MCF 10A (cell line): Measurements from ENCODE around the gene ESR1. TPM values are rescaled to one million over a fixed set of nuclear protein-coding genes. Genes with fewer than 3 reads are reported as not detected.
A peak's percentile ranks its signal among the peaks of the same experiment; 100 is the strongest.
"Not testable (repeated sequence)": the region's sequence is repeated elsewhere in the genome, so short reads cannot be mapped to it uniquely, and the experiment has no call there.

ENCODE experiments used
- BruUV-seq: library from RNA; stranded (reverse); fragments of 400-500 nt; replicated peaks from 2 replicates; lab custom pipeline; 2021; lab: Mats Ljungman, UMichigan
- CTCF ChIA-PET: fragments of 300-600 bp; sonication (Branson Sonifier 250); formaldehyde crosslinking; extraction: SDS; loops from one replicate; lab custom pipeline; 2021; ENCODE audit warnings: antibody characterized with exemption, inconsistent platforms; lab: Yijun Ruan, JAX
- POLR2A ChIA-PET: fragments of 300-600, 350-650 bp; sonication (Branson Sonifier 250); formaldehyde crosslinking; extraction: SDS; loops from one replicate; lab custom pipeline; 2020; ENCODE audit warnings: antibody characterized with exemption, inconsistent platforms; lab: Yijun Ruan, JAX
- DNase-seq: peaks from one replicate; pipeline ENCODE4 v3.0.0-alpha.2; 2018; ENCODE audit not compliant: unreplicated experiment
- H3K27ac Mint-ChIP-seq: one replicate; pipeline ENCODE4 v1.8.0; 2022; ENCODE audit warnings: mild to moderate bottlenecking, low read depth, mixed read lengths; ENCODE audit not compliant: unreplicated experiment
- H3K27me3 Mint-ChIP-seq: one replicate; pipeline ENCODE4 v1.8.0; 2022; ENCODE audit warnings: mixed read lengths; ENCODE audit not compliant: insufficient read depth, unreplicated experiment
- H3K36me3 Mint-ChIP-seq: one replicate; pipeline ENCODE4 v1.8.0; 2022; ENCODE audit warnings: mild to moderate bottlenecking, moderate library complexity, mixed read lengths; ENCODE audit not compliant: insufficient read depth, unreplicated experiment
- H3K4me1 Mint-ChIP-seq: one replicate; pipeline ENCODE4 v1.8.0; 2022; ENCODE audit warnings: mixed read lengths; ENCODE audit not compliant: insufficient read depth, unreplicated experiment
- H3K4me3 Mint-ChIP-seq: one replicate; pipeline ENCODE4 v1.8.0; 2022; ENCODE audit warnings: mild to moderate bottlenecking, moderate library complexity, mixed read lengths; ENCODE audit not compliant: unreplicated experiment
- H3K9me3 Mint-ChIP-seq: one replicate; pipeline ENCODE4 v1.8.0; 2022; ENCODE audit warnings: mixed read lengths; ENCODE audit not compliant: unreplicated experiment
- CTCF ChIP-seq: fragments of 200-600 bp; IDR thresholded peaks from one replicate; pipeline ENCODE4 v1.8.0; 2022; ENCODE audit warnings: antibody characterized with exemption, mild to moderate bottlenecking; ENCODE audit not compliant: unreplicated experiment
- intact Hi-C: fragments of 100-400 bp; cut with micrococcal nuclease; formaldehyde crosslinking; loops from 2 replicates; pipeline ENCODE4 v1.14.1; 2022
- total RNA-seq: library from RNA; stranded (reverse); gene quantifications from 2 replicates; pipeline ENCODE4 v1.2.3, GENCODE V29; 2022

ESR1 gene
- total RNA-seq, 1 experiment from 2014 or later = 0.05 TPM

DNA sequence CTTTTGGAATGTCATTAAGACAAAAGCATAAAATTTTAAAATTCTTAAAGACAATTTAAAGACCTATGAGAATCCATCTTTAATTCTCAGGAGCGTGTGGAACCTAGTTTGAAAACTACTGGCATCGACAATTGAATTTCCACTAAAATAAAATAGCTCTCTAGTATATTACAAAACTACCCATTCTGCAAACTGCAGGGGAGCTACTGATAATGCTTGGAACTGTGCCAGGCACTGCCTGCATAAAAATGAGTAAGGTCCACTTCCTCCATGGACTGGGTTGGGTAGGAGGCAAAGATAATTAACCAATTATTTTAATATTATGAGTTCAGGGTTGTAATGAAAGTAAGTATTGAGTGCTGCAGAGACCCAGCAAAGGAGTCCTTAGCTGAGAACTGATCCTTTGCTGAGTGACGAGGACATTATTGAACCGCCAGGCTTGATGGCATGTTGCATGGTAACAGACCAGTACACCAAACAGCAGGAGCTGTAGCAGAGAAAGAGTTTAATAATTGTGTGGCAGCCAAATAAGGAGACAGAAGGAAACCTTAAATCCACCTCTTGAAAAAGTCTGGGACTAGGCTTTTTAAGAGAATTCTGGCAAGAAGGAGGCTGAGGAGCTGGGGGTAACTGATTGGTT, 261.3 kb downstream of the ESR1 start:
- Mint-ChIP-seq H3K9me3 (no peaks in the 10 kb centered on the region), H3K4me1 (no peaks in the 10 kb centered on the region)

GRCh38 chr6:152070556-152070955, 263.1 kb downstream of the ESR1 start:
- no peak for TF ChIP-seq CTCF
- intact Hi-C loops = no loop called here
- H3K4me1 Mint-ChIP-seq = no peaks in the 10 kb centered on the region
- CTCF ChIA-PET = no interaction called here
- H3K4me3 Mint-ChIP-seq = no peak overlapping the region
- no peak for DNase-seq
- H3K36me3 Mint-ChIP-seq = no peaks in the 10 kb centered on the region
- H3K9me3 Mint-ChIP-seq = no peaks in the 10 kb centered on the region
- no peaks in the 10 kb centered on the region for H3K27me3 Mint-ChIP-seq
- POLR2A ChIA-PET = no interaction called here
- BruUV-seq = no TSS peak
- H3K27ac Mint-ChIP-seq = no peak overlapping the region

More for the DNA sequence above, 261.3 kb downstream of the ESR1 start:
- no peak overlapping the region for H3K27ac Mint-ChIP-seq
- peak; percentile 25 for DNase-seq
- CTCF ChIA-PET = interaction anchor here (0.6 kb wide), 1 partner anchor 12 kb away, joined by 4 read pairs; no protein-coding TSS in a partner anchor
- H3K4me3 Mint-ChIP-seq = no peak overlapping the region
- no peaks in the 10 kb centered on the region for H3K36me3 Mint-ChIP-seq
- H3K27me3 Mint-ChIP-seq = no peaks in the 10 kb centered on the region
- POLR2A ChIA-PET = interaction anchor here (0.5 to 0.6 kb wide), 2 partner anchors 23 to 56 kb away, joined by 3 read pairs; no protein-coding TSS in a partner anchor
- intact Hi-C loops = no loop called here
- no peak for TF ChIP-seq CTCF
- BruUV-seq = no TSS peak

DNA sequence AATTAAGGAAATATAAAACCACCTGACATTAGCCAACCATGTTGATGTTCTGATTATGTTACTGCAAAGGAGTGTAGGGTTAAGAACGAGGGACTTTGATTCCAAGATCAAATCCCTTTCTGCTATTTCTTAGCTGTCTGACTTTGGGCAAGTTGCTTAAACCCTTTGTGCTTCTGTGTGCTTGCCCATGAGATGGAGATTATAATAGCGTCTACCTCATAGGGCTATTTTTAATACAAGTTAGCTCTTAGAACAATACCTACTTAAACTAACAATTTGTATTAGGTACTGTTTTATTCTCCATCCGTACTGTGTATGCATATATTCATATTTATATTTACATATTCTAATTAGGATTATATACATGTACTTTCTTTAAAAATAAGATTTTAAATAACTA, 263.8 kb downstream of the ESR1 start:
- Mint-ChIP-seq H3K36me3 (no peaks in the 10 kb centered on the region), H3K27ac (no peak overlapping the region), H3K4me1 (no peaks in the 10 kb centered on the region), H3K9me3 (peaks cover 6% of the 10 kb centered on the region), H3K4me3 (no peak overlapping the region), H3K27me3 (no peaks in the 10 kb centered on the region)
- intact Hi-C loops = no loop called here
- DNase-seq = no peak
- TF ChIP-seq CTCF = no peak
- ChIA-PET POLR2A (no interaction called here), CTCF (no interaction called here)
- BruUV-seq = no TSS peak

DNA sequence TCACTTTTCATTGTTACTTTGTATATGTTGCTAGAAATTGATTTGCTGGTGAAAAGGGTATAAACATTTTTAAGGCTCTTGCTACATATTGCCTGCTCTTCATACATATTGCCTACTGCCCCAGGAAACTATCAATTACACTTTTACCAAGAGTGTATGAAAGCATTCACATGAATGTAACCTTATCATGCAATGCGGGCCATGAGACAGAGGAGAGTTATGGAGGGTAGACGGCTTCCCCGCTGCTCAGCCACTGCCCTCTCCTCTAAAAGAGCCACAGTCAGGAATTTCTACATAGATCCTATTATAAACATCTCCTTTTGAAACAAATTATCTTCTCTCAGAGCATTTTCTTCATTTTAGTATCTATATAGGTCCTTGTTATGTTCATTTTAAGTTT, 264.4 kb downstream of the ESR1 start:
- no TSS peak for BruUV-seq
- DNase-seq = no peak
- intact Hi-C loops = no loop called here
- TF ChIP-seq CTCF = no peak
- POLR2A ChIA-PET = no interaction called here
- Mint-ChIP-seq H3K27ac (no peak overlapping the region), H3K9me3 (peaks cover 8% of the 10 kb centered on the region), H3K36me3 (no peaks in the 10 kb centered on the region), H3K4me3 (no peak overlapping the region), H3K27me3 (no peaks in the 10 kb centered on the region), H3K4me1 (no peaks in the 10 kb centered on the region)
- CTCF ChIA-PET = no interaction called here

GRCh38 chr6:152076242-152076641, 268.8 kb downstream of the ESR1 start:
- H3K36me3 Mint-ChIP-seq, intact Hi-C loops, DNase-seq: not testable (repeated sequence)

More at GRCh38 chr6:152076242-152076641, 268.8 kb downstream of the ESR1 start:
- POLR2A ChIA-PET, CTCF ChIA-PET, H3K27ac Mint-ChIP-seq, H3K27me3 Mint-ChIP-seq, BruUV-seq, H3K4me3 Mint-ChIP-seq, H3K4me1 Mint-ChIP-seq: not testable (repeated sequence)
- peaks cover 18% of the 10 kb centered on the region for H3K9me3 Mint-ChIP-seq
